GM12874 (cell line): ENCODE results near the gene FAM9C.

ENCODE experiments used
- TF ChIP-seq, protein P1 (sequence below): IDR thresholded peaks from 2 replicates; pipeline ENCODE4 v1.5.1; 2011; ENCODE audit warnings: low read depth, mild to moderate bottlenecking, control low read depth, low read length, moderate library complexity; ENCODE audit not compliant: insufficient read depth

The FAM9C gene

GRCh38 chrX:13068651-13069050, 24.2 kb upstream of the FAM9C start:
- TF ChIP-seq, protein P1, sequence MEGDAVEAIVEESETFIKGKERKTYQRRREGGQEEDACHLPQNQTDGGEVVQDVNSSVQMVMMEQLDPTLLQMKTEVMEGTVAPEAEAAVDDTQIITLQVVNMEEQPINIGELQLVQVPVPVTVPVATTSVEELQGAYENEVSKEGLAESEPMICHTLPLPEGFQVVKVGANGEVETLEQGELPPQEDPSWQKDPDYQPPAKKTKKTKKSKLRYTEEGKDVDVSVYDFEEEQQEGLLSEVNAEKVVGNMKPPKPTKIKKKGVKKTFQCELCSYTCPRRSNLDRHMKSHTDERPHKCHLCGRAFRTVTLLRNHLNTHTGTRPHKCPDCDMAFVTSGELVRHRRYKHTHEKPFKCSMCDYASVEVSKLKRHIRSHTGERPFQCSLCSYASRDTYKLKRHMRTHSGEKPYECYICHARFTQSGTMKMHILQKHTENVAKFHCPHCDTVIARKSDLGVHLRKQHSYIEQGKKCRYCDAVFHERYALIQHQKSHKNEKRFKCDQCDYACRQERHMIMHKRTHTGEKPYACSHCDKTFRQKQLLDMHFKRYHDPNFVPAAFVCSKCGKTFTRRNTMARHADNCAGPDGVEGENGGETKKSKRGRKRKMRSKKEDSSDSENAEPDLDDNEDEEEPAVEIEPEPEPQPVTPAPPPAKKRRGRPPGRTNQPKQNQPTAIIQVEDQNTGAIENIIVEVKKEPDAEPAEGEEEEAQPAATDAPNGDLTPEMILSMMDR = no peak

- TF ChIP-seq, protein P1 = no peak
These were observed 23.4 kb upstream of the FAM9C start for GRCh38 chrX:13067773-13068172.

GRCh38 chrX:13066391-13066790, 22.0 kb upstream of the FAM9C start:
- TF ChIP-seq, protein P1 = no peak

DNA sequence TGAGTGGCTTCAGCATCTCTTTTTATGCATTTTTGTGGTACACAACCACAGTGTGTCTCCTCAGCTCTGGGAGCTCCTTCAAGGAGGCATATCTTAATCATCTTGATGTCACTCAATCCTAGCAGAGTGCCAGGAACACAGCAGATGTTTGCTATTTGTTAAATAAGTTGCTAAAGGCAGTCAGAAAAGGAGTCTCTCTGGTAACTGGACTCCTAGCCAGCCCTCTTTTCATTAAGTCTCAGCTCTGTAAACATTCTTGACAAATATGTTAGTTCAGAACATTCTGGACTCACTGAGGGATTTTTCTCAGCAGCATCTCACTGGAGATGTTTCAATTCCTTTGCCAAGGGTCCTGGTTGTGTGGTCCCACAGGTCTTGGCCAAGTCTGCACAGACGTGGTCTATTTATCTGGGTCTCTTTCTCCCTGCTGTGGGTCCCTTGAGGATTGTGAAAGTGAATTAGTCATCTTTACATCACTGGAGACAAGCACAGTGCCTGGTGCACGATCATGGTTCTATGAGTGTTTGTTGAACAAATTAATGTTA, 20.3 kb upstream of the FAM9C start:
- TF ChIP-seq, protein P1 = no peak

DNA sequence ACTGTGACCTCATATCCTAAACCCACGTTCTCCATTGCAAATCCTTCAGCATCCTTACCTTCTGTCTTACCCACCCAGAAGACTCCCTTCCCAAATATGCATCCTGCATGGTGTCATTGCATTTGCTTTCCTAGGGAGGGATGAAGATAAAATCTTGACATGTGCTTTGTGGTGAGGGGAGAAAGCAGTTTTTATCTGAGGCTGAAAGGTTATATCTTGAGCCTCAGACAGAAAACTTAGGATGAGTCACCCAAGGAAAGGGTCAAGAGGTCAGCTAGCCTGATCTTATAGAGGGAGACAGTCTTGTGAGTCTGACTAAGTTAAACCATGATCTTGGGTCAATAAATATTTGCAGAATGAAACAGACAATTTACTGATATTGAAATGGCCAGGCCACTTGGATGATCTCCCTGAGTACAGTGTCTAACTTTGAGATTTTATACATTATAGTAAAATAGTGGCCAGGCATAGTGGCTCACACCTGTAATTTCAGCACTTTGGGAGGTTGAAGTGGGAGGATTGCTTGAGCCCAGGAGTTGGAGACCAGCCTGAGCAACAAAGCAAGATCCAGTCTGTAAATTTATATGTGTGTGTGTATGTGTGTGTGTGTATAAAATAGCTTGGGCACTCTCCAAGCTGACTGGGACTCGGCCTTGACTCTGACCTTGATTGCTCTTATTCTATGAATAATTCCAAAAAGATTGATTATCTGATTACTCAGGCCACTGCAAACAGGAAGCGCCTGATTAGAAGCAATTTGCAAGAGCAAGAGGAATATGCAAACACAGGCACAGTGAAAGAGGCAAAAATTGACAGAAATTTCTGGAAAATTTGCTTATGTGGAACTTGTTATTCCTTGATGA, 15.4 kb upstream of the FAM9C start:
- TF ChIP-seq, protein P1 = no peak

- TF ChIP-seq, protein P1 = no peak
These were observed 11.1 kb upstream of the FAM9C start for GRCh38 chrX:13055486-13055885.

GRCh38 chrX:13053171-13053570, 8.8 kb upstream of the FAM9C start:
- TF ChIP-seq, protein P1 = no peak
